Measurements from ENCODE around the gene GLRX5.

- no peak for TF ChIP-seq CTCF (IDR thresholded peaks at IDR 0.05 in 2 of 3, conservative IDR thresholded peaks at IDR 0.05 in 1 of 3; ENCODE audit: borderline replicate concordance in 1 of 3, insufficient read depth in 1 of 3, low read depth in 2 of 3, low read length in 2 of 3)
- TF ChIP-seq MAX (IDR thresholded peaks at IDR 0.05): no peak
- TF ChIP-seq EZH2phosphoT487 (IDR thresholded peaks at IDR 0.05; ENCODE audit: borderline replicate concordance): no peak
- TF ChIP-seq EZH2 (IDR thresholded peaks at IDR 0.05): no peak
- no peak for TF ChIP-seq POLR2A (IDR thresholded peaks at IDR 0.05; ENCODE audit: borderline replicate concordance, extremely low read depth, insufficient read depth, insufficient read length)
- TF ChIP-seq POLR2AphosphoS5 (IDR thresholded peaks at IDR 0.05; ENCODE audit: low read depth, low read length): no peak
- no peak for TF ChIP-seq REST (IDR thresholded peaks at IDR 0.05; ENCODE audit: low read depth)
- TF ChIP-seq SP1 (IDR thresholded peaks at IDR 0.05; ENCODE audit: low read depth): no peak
- no peak for TF ChIP-seq JUND (IDR thresholded peaks at IDR 0.05)
- TF ChIP-seq TCF7L2 (IDR thresholded peaks at IDR 0.05; ENCODE audit: borderline replicate concordance, extremely low read depth, insufficient read depth, insufficient read length): no peak
- TF ChIP-seq EGR1 (IDR thresholded peaks at IDR 0.05; ENCODE audit: low read depth): no peak
Observed at GRCh38 chr14:95540236-95540855, 5.5 kb downstream of the GLRX5 start.
